Neural cell (in vitro differentiated cells): ENCODE results near the gene LHX5. TPM values are rescaled to one million over a fixed set of nuclear protein-coding genes. Genes with fewer than 3 reads are reported as not detected.
A peak's percentile ranks its signal among the peaks of the same experiment; 100 is the strongest.

ENCODE experiments used
- H2AFZ ChIP-seq: fragments of 200-600, 300-800 bp; sonication (generic), shearing (Covaris generic); 2 replicates; pipeline ENCODE4 v1.6.0; 2014; ENCODE audit warnings: low read depth, mild to moderate bottlenecking, antibody characterized with exemption, low read length, moderate library complexity
- H3F3A ChIP-seq: fragments of 200-600 bp; shearing (Covaris generic); 2 replicates; pipeline ENCODE4 v1.6.1; 2016; ENCODE audit warnings: mild to moderate bottlenecking, moderate library complexity, mixed read lengths, antibody characterized with exemption, low read length; ENCODE audit not compliant: insufficient read depth, poor library complexity, severe bottlenecking
- H3K27ac ChIP-seq: fragments of 200-600, 300-800 bp; sonication (generic), shearing (Covaris generic); 2 replicates; pipeline ENCODE4 v1.5.1; 2014; ENCODE audit warnings: mild to moderate bottlenecking, low read length, moderate library complexity
- H3K27me3 ChIP-seq: fragments of 300-800, 200-600 bp; sonication (generic), shearing (Covaris generic); 2 replicates; pipeline ENCODE4 v1.6.0; 2014; ENCODE audit warnings: mild to moderate bottlenecking, low read depth, low read length, moderate library complexity; ENCODE audit not compliant: insufficient read depth
- H3K36me3 ChIP-seq: fragments of 300-800, 200-600 bp; sonication (generic), shearing (Covaris generic); 2 replicates; pipeline ENCODE4 v1.5.1; 2014; ENCODE audit warnings: mild to moderate bottlenecking, antibody characterized with exemption, low read length, moderate library complexity; ENCODE audit not compliant: insufficient read depth
- H3K4me2 ChIP-seq: fragments of 300-800, 200-600 bp; sonication (generic), shearing (Covaris generic); 2 replicates; pipeline ENCODE4 v1.6.0; 2014; ENCODE audit warnings: mild to moderate bottlenecking, low read length
- H3K4me3 ChIP-seq: fragments of 300-800, 200-600 bp; sonication (generic), shearing (Covaris generic); 2 replicates; pipeline ENCODE4 v1.5.1; 2014; ENCODE audit warnings: mild to moderate bottlenecking, low read length, moderate library complexity
- H3K79me2 ChIP-seq: fragments of 200-600 bp; shearing (Covaris generic); replicated peaks from 2 replicates; pipeline ENCODE4 v1.6.0; 2014; ENCODE audit warnings: mild to moderate bottlenecking, low read length, moderate library complexity; ENCODE audit not compliant: insufficient read depth
- H3K9ac ChIP-seq: fragments of 300-800, 200-600 bp; sonication (generic), shearing (Covaris generic); 2 replicates; pipeline ENCODE4 v1.6.1; 2016; ENCODE audit warnings: mild to moderate bottlenecking, low read length, mixed read lengths
- H3K9me2 ChIP-seq: fragments of 200-600 bp; shearing (Covaris generic); 2 replicates; pipeline ENCODE4 v1.6.1; 2016; ENCODE audit warnings: mild to moderate bottlenecking, low read length, mixed read lengths; ENCODE audit not compliant: insufficient read depth
- H3K9me3 ChIP-seq: fragments of 200-600, 300-800 bp; sonication (generic), shearing (Covaris generic); 2 replicates; pipeline ENCODE4 v1.6.1; 2016; ENCODE audit warnings: mild to moderate bottlenecking, mixed run types, low read length, moderate library complexity, mixed read lengths
- H4K20me1 ChIP-seq: fragments of 200-600 bp; shearing (Covaris generic); 2 replicates; pipeline ENCODE4 v1.6.1; 2016; ENCODE audit warnings: mild to moderate bottlenecking, mixed run types; ENCODE audit not compliant: insufficient read depth
- CTCF ChIP-seq: fragments of 450-650 bp; IDR thresholded peaks from 2 replicates; pipeline ENCODE4 v1.5.1; 2014; ENCODE audit warnings: antibody characterized with exemption, mild to moderate bottlenecking, moderate library complexity; ENCODE audit not compliant: poor library complexity, severe bottlenecking
- EP300 ChIP-seq: fragments of 450-650 bp; conservative IDR thresholded peaks from 2 replicates; pipeline ENCODE4 v1.6.1; 2014; ENCODE audit warnings: antibody characterized with exemption, mild to moderate bottlenecking, moderate library complexity; ENCODE audit not compliant: poor library complexity, severe bottlenecking
- EZH2 ChIP-seq: fragments of 200-600, 300-800 bp; shearing (Covaris generic), sonication (generic); IDR thresholded peaks from 2 replicates; pipeline ENCODE4 v1.6.1; 2014; ENCODE audit warnings: antibody characterized with exemption, low read length, borderline replicate concordance, mild to moderate bottlenecking; ENCODE audit not compliant: insufficient read depth, poor library complexity, severe bottlenecking
- MXI1 ChIP-seq: fragments of 450-650 bp; conservative IDR thresholded peaks from 2 replicates; pipeline ENCODE4 v1.6.1; 2014; ENCODE audit warnings: antibody characterized with exemption, mild to moderate bottlenecking; ENCODE audit not compliant: poor library complexity, severe bottlenecking
- POLR2AphosphoS5 ChIP-seq: IDR thresholded peaks from 2 replicates; pipeline ENCODE4 v1.6.1; 2012
- RAD21 ChIP-seq: fragments of 450-650 bp; conservative IDR thresholded peaks from 2 replicates; pipeline ENCODE4 v1.6.1; 2014; ENCODE audit warnings: antibody characterized with exemption, mild to moderate bottlenecking, moderate library complexity
- REST ChIP-seq: IDR thresholded peaks from 2 replicates; pipeline ENCODE4 v1.6.1; 2012; ENCODE audit warnings: borderline replicate concordance
- SMC3 ChIP-seq: fragments of 450-650 bp; conservative IDR thresholded peaks from 2 replicates; pipeline ENCODE4 v1.6.1; 2014; ENCODE audit warnings: antibody characterized with exemption, mild to moderate bottlenecking, moderate library complexity; ENCODE audit not compliant: poor library complexity
- TAF1 ChIP-seq: IDR thresholded peaks from 2 replicates; pipeline ENCODE4 v1.6.1; 2012; ENCODE audit warnings: low read depth
- polyA plus RNA-seq: library from polyadenylated mRNA; depleted of rRNA; stranded (reverse); fragments of >200 nt; gene quantifications from 2 replicates; pipeline ENCODE4 v1.2.3, GENCODE V29; 2014

The LHX5 gene
- polyA plus RNA-seq, 1 donor from 2014 or later = 3.8 TPM

GRCh38 chr12:113475451-113476175, 3.9 kb upstream of the LHX5 start:
- H3K4me3 ChIP-seq = peak overlapping the region; percentile 53
- H3F3A ChIP-seq = no peaks in the 10 kb centered on the region
- H3K27me3 ChIP-seq = peaks cover 97% of the 10 kb centered on the region
- no peak overlapping the region for H3K27ac ChIP-seq
- H3K79me2 ChIP-seq = no peaks in the 10 kb centered on the region
- H3K9me2 ChIP-seq = no peaks in the 10 kb centered on the region
- H3K4me2 ChIP-seq = no peak overlapping the region
- no peaks in the 10 kb centered on the region for H3K9me3 ChIP-seq
- peak overlapping the region; percentile 31 for H3K9ac ChIP-seq
- TF ChIP-seq TAF1 (no peak), POLR2AphosphoS5 (no peak), MXI1 (no peak), CTCF (no peak), SMC3 (no peak), RAD21 (no peak), REST (no peak), EP300 (no peak), EZH2 (no peak)
- H4K20me1 ChIP-seq = no peaks in the 10 kb centered on the region
- no peak overlapping the region for H2AFZ ChIP-seq
- no peaks in the 10 kb centered on the region for H3K36me3 ChIP-seq

- H4K20me1 ChIP-seq = no peaks in the 10 kb centered on the region
- H3K4me2 ChIP-seq = no peak overlapping the region
These were observed 3.2 kb upstream of the LHX5 start for GRCh38 chr12:113474635-113475436.

More at GRCh38 chr12:113474635-113475436, 3.2 kb upstream of the LHX5 start:
- Histone ChIP-seq H3K9me2 (no peaks in the 10 kb centered on the region), H3K9me3 (no peaks in the 10 kb centered on the region), H3K27me3 (peaks cover 97% of the 10 kb centered on the region), H3K27ac (peak overlapping the region; percentile 6), H3K9ac (peak overlapping the region; percentile 50), H3F3A (no peaks in the 10 kb centered on the region), H2AFZ (no peak overlapping the region), H3K79me2 (no peaks in the 10 kb centered on the region), H3K4me3 (peak overlapping the region; percentile 68), H3K36me3 (no peaks in the 10 kb centered on the region)
- TF ChIP-seq TAF1 (no peak), EZH2 (no peak), EP300 (no peak), REST (no peak), RAD21 (no peak), POLR2AphosphoS5 (no peak), SMC3 (no peak), CTCF (no peak), MXI1 (no peak)
